ENCODE results near the gene LINGO1. TPM values are rescaled to one million over a fixed set of nuclear protein-coding genes. Genes with fewer than 3 reads are reported as not detected.

The LINGO1 gene
- total and polyA plus RNA-seq, 2 donors (not counting 3 experiments of a cell fraction or from before 2014, with no cell fraction given): 0.15 to 0.33 TPM

GRCh38 chr15:77626002-77626401 lies 6.7 kb downstream of the LINGO1 start:
- Histone ChIP-seq H3K36me3 (ENCODE audit: control insufficient read depth in 2 of 2, extremely low read depth in 1 of 2, insufficient read depth in 2 of 2, low read length in 2 of 2) (no peaks in the 10 kb centered on the region), H3K9me3 (replicated peaks; ENCODE audit: control insufficient read depth, insufficient read depth, low read length) (no peaks in the 10 kb centered on the region), H3K9ac (replicated peaks; ENCODE audit: extremely low read depth, insufficient read depth, low read length) (no peak overlapping the region), H3K4me1 (ENCODE audit: control insufficient read depth, extremely low read depth, insufficient read depth, low read length) (no peaks in the 10 kb centered on the region), H3K27ac (ENCODE audit: insufficient read depth, low read depth, low read length) (no peak overlapping the region), H2AFZ (ENCODE audit: low read depth, low read length) (no peak overlapping the region), H3K9me1 (replicated peaks; ENCODE audit: control insufficient read depth, extremely low read depth, insufficient read depth, low read length) (no peaks in the 10 kb centered on the region), H3K27me3 (ENCODE audit: control insufficient read depth in 2 of 2, insufficient read depth in 2 of 2, low read length in 2 of 2) (peaks cover 20 to 23% of the 10 kb centered on the region in 2 experiments), H4K20me1 (replicated peaks; ENCODE audit: control insufficient read depth, extremely low read depth, insufficient read depth, low read length) (no peaks in the 10 kb centered on the region), H3K79me2 (ENCODE audit: control insufficient read depth, insufficient read depth, low read length) (no peaks in the 10 kb centered on the region), H3K4me3 (replicated peaks in 1 of 3; ENCODE audit: insufficient read depth in 1 of 3, low read depth in 1 of 3, low read length in 3 of 3) (no peak overlapping the region), H3K4me2 (ENCODE audit: insufficient read depth, low read length) (no peak overlapping the region)
- dilution Hi-C loops (cut with MboI; ENCODE audit: extremely low pct_ligation_motif_present, low sequenced_read_pairs) (no loop called here), intact Hi-C loops (cut with micrococcal nuclease) (no loop called here)
- ChIA-PET CTCF (interaction anchor here (2.1 to 4.1 kb wide), 2 partner anchors 8 kb away, joined by 9 to 29 read pairs; partner anchors contain the start of gene LINGO1), POLR2A (no interaction called here)
- no TSS peak for BruUV-seq (replicated peaks)
- FAIRE-seq (no peak), DNase-seq (ENCODE audit: low read depth, low spot score) (no peak)
- TF ChIP-seq MYC (IDR thresholded peaks at IDR 0.05; ENCODE audit: low read depth, low read length) (no peak), JUN (IDR thresholded peaks at IDR 0.05; ENCODE audit: borderline replicate concordance, insufficient read depth, insufficient read length, low read depth) (no peak), POLR2AphosphoS5 (IDR thresholded peaks at IDR 0.05; ENCODE audit: insufficient read depth, low read depth, low read length) (no peak), FOS (IDR thresholded peaks at IDR 0.05; ENCODE audit: borderline replicate concordance, insufficient read depth, low read length) (no peak), MAX (IDR thresholded peaks at IDR 0.05; ENCODE audit: insufficient read depth, insufficient read length) (no peak), EZH2 (IDR thresholded peaks at IDR 0.05; ENCODE audit: borderline replicate concordance, low read depth, low read length, severe bottlenecking) (no peak), POLR2A (IDR thresholded peaks at IDR 0.05; ENCODE audit: low read depth, low read length) (no peak), GATA2 (IDR thresholded peaks at IDR 0.05; ENCODE audit: insufficient read depth, insufficient read length, low read depth, low read length) (no peak)
- TF ChIP-seq, protein P1, sequence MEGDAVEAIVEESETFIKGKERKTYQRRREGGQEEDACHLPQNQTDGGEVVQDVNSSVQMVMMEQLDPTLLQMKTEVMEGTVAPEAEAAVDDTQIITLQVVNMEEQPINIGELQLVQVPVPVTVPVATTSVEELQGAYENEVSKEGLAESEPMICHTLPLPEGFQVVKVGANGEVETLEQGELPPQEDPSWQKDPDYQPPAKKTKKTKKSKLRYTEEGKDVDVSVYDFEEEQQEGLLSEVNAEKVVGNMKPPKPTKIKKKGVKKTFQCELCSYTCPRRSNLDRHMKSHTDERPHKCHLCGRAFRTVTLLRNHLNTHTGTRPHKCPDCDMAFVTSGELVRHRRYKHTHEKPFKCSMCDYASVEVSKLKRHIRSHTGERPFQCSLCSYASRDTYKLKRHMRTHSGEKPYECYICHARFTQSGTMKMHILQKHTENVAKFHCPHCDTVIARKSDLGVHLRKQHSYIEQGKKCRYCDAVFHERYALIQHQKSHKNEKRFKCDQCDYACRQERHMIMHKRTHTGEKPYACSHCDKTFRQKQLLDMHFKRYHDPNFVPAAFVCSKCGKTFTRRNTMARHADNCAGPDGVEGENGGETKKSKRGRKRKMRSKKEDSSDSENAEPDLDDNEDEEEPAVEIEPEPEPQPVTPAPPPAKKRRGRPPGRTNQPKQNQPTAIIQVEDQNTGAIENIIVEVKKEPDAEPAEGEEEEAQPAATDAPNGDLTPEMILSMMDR (IDR thresholded peaks at IDR 0.05; ENCODE audit: extremely low read depth in 1 of 2, insufficient read depth in 1 of 2, low read depth in 1 of 2, low read length in 2 of 2): no peak

Measured in endothelial cell of umbilical vein (primary cell).